Ovary (tissue), 9 donors: ENCODE measurements around the gene NUP93. TPM values are rescaled to one million over a fixed set of nuclear protein-coding genes. Genes with fewer than 3 reads are reported as not detected.

ENCODE experiments used
- DNase-seq, 5 donors: peaks; one replicate each; pipeline ENCODE4 v3.0.0-alpha.2; 2019 to 2020
- H3K27ac ChIP-seq, 2 donors: fragments of 200-600 bp; one replicate each; pipeline versions ENCODE4 v1.5.1 to v1.8.0; 2019 to 2022
- H3K27me3 ChIP-seq: fragments of 200-600 bp; one replicate; pipeline ENCODE4 v1.8.0; 2022
- H3K36me3 ChIP-seq: fragments of 200-600 bp; sonication (generic); one replicate; pipeline ENCODE4 v1.5.1; 2019
- H3K4me1 ChIP-seq: one replicate; pipeline ENCODE4 v1.8.1; 2013; ENCODE audit warnings: mild to moderate bottlenecking, moderate library complexity; ENCODE audit not compliant: insufficient read depth
- H3K4me3 ChIP-seq: fragments of 200-600 bp; sonication (generic); one replicate; pipeline ENCODE4 v1.5.1; 2017
- H3K9me3 ChIP-seq, 2 donors: fragments of 200-600 bp in 1 of 2; sonication (generic) in 1 of 2; one replicate each; pipeline versions ENCODE4 v1.5.1 to v1.8.1; 2013 to 2019; ENCODE audit warnings: mild to moderate bottlenecking in 1 of 2, moderate library complexity in 1 of 2
- CTCF ChIP-seq, 3 donors: fragments of 450-650 bp in 2 of 3; fragments of 200-600 bp in 1 of 3; IDR thresholded peaks; one replicate each; pipeline versions ENCODE4 v1.5.1 to v1.8.0; 2016 to 2022; ENCODE audit warnings: antibody characterized with exemption in 3 of 3, mild to moderate bottlenecking in 1 of 3
- EP300 ChIP-seq: sonication (generic); formaldehyde crosslinking; IDR thresholded peaks from one replicate; pipeline ENCODE4 v1.6.1; 2017; ENCODE audit warnings: antibody characterized with exemption
- POLR2A ChIP-seq: fragments of 450-650 bp; IDR thresholded peaks from one replicate; pipeline ENCODE4 v1.6.1; 2017; ENCODE audit warnings: antibody characterized with exemption, mild to moderate bottlenecking, moderate library complexity
- whole genome bisulfite sequencing, 3 donors: extraction: QIAGEN DNeasy Blood & Tissue Kit in 1 of 3; methylation state at CpG; one replicate each; pipeline versions ENCODE4 v1.1.5 to v1.1.7; 2013 to 2017; 5-methylcytosine and 5-hydroxymethylcytosine counted together
- intact Hi-C, 4 donors: fragments of 100-400 bp; cut with DNase I; formaldehyde crosslinking; loops; one replicate each; pipeline versions ENCODE4 v1.11.0 to v1.15.1; 2022 to 2023
- polyA plus RNA-seq, 2 donors: library from polyadenylated mRNA; stranded (reverse); fragments of 200-250 nt in 1 of 2; fragments of 350-450 nt in 1 of 2; fragmentation: Illumina TruSeq in 1 of 2; extraction: RNeasy Lipid Tissue Mini Kit (QIAGEN cat#74804) in 1 of 2; gene quantifications; one replicate each; pipeline ENCODE4 v1.2.3, GENCODE V29; 2013 to 2014
- total RNA-seq, 7 donors: library from RNA; depleted of rRNA in 2 of 7; stranded (reverse); fragments of >200 nt in 2 of 7; fragmentation: NEBNext Ultra II Directional in 3 of 7; extraction: Animal tissue kit (Norgen Biotek cat#: 25700) in 3 of 7; gene quantifications; one replicate each; pipeline versions ENCODE4 v1.1.0 to v1.2.4, GENCODE V29; 2016 to 2023
- donor health status: DM: no; HTN: no; CAD: no; lungs with moderate emphysema.
- donor health status: DM: no; HTN: no; CAD: no.
- donor health status: Bipolar disorder and iron deficiency.
- donor health status: DM: yes; HTN: yes; CAD: no.
- donor health status: DM: no; HTN: no; CAD: no.
- donor health status: DM: yes; HTN: yes; CAD: no.

Gene NUP93
- total and polyA plus RNA-seq, 9 donors = 24.1 to 53.9 (median 42.7) TPM

GRCh38 chr16:56849690-56850680 is 120.1 kb downstream of the NUP93 start:
- DNase-seq = peak in 1 of 5 donors; percentile 34
- H3K27me3 ChIP-seq = no peaks in the 10 kb centered on the region
- H3K4me1 ChIP-seq = peaks cover 17% of the 10 kb centered on the region
- 33 to 51% (median 39%) methylated on average over 11 of the region's 11 CpGs for WGBS, 3 donors
- peak overlapping the region; percentile 44 to 51 for H3K27ac ChIP-seq
- no peaks in the 10 kb centered on the region for H3K36me3 ChIP-seq
- intact Hi-C loops = loop anchor here in 2 of 4 donors (5.0 to 10.0 kb wide), 2 partner anchors 82 to 95 kb away; partner anchors contain the start of gene HERPUD1 (in 1 of the 2)
- H3K9me3 ChIP-seq = no peaks in the 10 kb centered on the region
- no peak overlapping the region for H3K4me3 ChIP-seq
- TF ChIP-seq EP300 (no peak), CTCF (IDR thresholded peaks at IDR 0.05) (no peak), POLR2A (no peak)

- DNase-seq = peak in 1 of 5 donors; percentile 35
- 56 to 70% (median 59%) methylated on average over 8 of the region's 8 CpGs for WGBS, 3 donors
- H3K4me3 ChIP-seq = no peak overlapping the region
- H3K4me1 ChIP-seq = peaks cover 16% of the 10 kb centered on the region
- H3K36me3 ChIP-seq = no peaks in the 10 kb centered on the region
- intact Hi-C loops = loop anchor here in 2 of 4 donors (5.0 to 10.0 kb wide), 2 partner anchors 80 to 93 kb away; partner anchors contain the start of gene HERPUD1 (in 1 of the 2)
- H3K9me3 ChIP-seq = no peaks in the 10 kb centered on the region
- TF ChIP-seq POLR2A = no peak
- TF ChIP-seq CTCF (IDR thresholded peaks at IDR 0.05) = no peak
- TF ChIP-seq EP300 = no peak
- H3K27ac ChIP-seq = no peak overlapping the region
- H3K27me3 ChIP-seq = no peaks in the 10 kb centered on the region
These were observed 121.9 kb downstream of the NUP93 start for GRCh38 chr16:56851671-56852400.

DNA sequence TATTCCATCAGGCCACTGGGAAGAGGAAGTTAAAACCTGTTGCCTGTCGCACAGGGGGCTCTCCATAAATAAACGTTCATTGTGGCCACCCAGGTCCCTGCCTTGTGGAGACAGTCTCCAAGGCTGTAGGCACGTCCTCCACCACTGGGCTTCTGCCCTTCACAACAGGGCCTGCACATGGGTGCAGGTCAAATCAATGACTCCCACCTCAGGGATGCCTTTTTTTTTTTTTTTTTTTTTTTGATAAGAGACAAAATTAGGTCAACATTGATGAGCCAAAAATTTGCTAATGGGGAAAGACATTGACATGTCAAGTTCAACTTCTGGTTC is 122.4 kb downstream of the NUP93 start:
- intact Hi-C loops = loop anchor here in 2 of 4 donors (5.0 to 10.0 kb wide), 2 partner anchors 80 to 92 kb away; partner anchors contain the start of gene HERPUD1 (in 1 of the 2)
- DNase-seq = no peak
- 75 to 85% (median 78%) methylated on average over 3 of the region's 3 CpGs for WGBS, 3 donors
- no peak overlapping the region for H3K4me3 ChIP-seq
- no peaks in the 10 kb centered on the region for H3K36me3 ChIP-seq
- no peaks in the 10 kb centered on the region for H3K9me3 ChIP-seq
- H3K27ac ChIP-seq = no peak overlapping the region
- H3K4me1 ChIP-seq = peaks cover 15% of the 10 kb centered on the region
- no peak for TF ChIP-seq POLR2A
- TF ChIP-seq CTCF (IDR thresholded peaks at IDR 0.05) = no peak
- TF ChIP-seq EP300 = no peak
- H3K27me3 ChIP-seq = no peaks in the 10 kb centered on the region

DNA sequence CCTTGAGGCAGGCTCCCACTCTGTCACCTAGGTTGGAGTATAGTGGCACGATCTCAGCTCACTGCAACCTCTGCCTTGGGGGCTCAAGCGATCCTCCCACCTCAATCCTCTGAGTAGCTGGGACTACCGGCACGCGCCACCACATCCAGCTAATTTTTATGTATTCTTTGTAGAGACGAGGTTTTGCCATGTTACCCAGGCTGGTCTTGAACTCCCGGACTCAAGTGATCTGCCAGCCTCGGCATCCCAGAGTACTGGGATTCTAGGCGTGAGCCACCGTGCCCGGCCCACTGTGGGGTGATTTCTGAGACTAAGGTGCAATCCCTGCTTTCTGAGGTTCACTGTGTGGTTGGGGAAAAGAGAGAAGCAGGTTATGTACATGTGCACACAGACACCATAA is 123.0 kb downstream of the NUP93 start:
- Histone ChIP-seq H3K36me3 (no peaks in the 10 kb centered on the region), H3K4me3 (no peak overlapping the region), H3K9me3 (no peaks in the 10 kb centered on the region), H3K27ac (no peak overlapping the region), H3K4me1 (peaks cover 15% of the 10 kb centered on the region), H3K27me3 (no peaks in the 10 kb centered on the region)
- intact Hi-C loops = loop anchor here in 2 of 4 donors (5.0 to 10.0 kb wide), 2 partner anchors 79 to 92 kb away; partner anchors contain the start of gene HERPUD1 (in 1 of the 2)
- DNase-seq = peak in 1 of 5 donors; percentile 24
- 96 to 97% (median 97%) methylated on average over 11 of the region's 11 CpGs for WGBS, 3 donors
- no peak for TF ChIP-seq CTCF (IDR thresholded peaks at IDR 0.05)
